OCI-LY3 (cell line): Measurements from ENCODE around the gene OR9Q1.

Source experiments
- CTCF ChIP-seq: fragments of 200-600, 300-600 bp; sonication (generic); IDR thresholded peaks from 2 replicates; pipeline ENCODE4 v1.5.1; 2014; ENCODE audit warnings: antibody characterized with exemption, low read length, low read depth
- EZH2phosphoT487 ChIP-seq: fragments of 200-600 bp; shearing (Covaris generic); IDR thresholded peaks from 2 replicates; pipeline ENCODE4 v1.6.1; 2018; ENCODE audit warnings: antibody characterized with exemption, mixed run types, low read depth

- TF ChIP-seq CTCF (no peak), EZH2phosphoT487 (no peak)
Observed at GRCh38 chr11:58127350-58127749, 103.7 kb downstream of the OR9Q1 start.
